ENCODE measurements around the gene RPL7L1.

The RPL7L1 gene

GRCh38 chr6:42879372-42880239, at the start of gene RPL7L1:
RPL7L1 (plus strand) TSS chr6:42879616; CDS start chr6:42879911, 295 bp downstream.
- Histone ChIP-seq H3K27ac (ENCODE audit: low read length) (peak within 1 kb of the TSS; percentile 85), H3K36me3 (ENCODE audit: control insufficient read depth, low read depth, low read length) (peaks cover 19% of the 10 kb centered on the region), H3K4me1 (ENCODE audit: control insufficient read depth, low read depth, low read length) (no peaks in the 10 kb centered on the region), H3K9me3 (ENCODE audit: control insufficient read depth, low read depth, low read length) (no peaks in the 10 kb centered on the region), H3K4me3 (ENCODE audit: low read length) (peak within 1 kb of the TSS; percentile 95), H3K9ac (ENCODE audit: low read length) (peak within 1 kb of the TSS; percentile 94), H3K27me3 (ENCODE audit: control insufficient read depth, insufficient read depth, low read length) (no peaks in the 10 kb centered on the region)

GRCh38 chr6:42831237-42831636, 48.2 kb upstream of the RPL7L1 start:
- Histone ChIP-seq H3K9ac (ENCODE audit: low read length) (no peak overlapping the region), H3K4me3 (ENCODE audit: low read length) (no peak overlapping the region), H3K4me1 (ENCODE audit: control insufficient read depth, low read depth, low read length) (no peaks in the 10 kb centered on the region), H3K36me3 (ENCODE audit: control insufficient read depth, low read depth, low read length) (peaks cover 22% of the 10 kb centered on the region), H3K27me3 (ENCODE audit: control insufficient read depth, insufficient read depth, low read length) (no peaks in the 10 kb centered on the region), H3K9me3 (ENCODE audit: control insufficient read depth, low read depth, low read length) (no peaks in the 10 kb centered on the region), H3K27ac (ENCODE audit: low read length) (no peak overlapping the region)

- Histone ChIP-seq H3K4me3 (ENCODE audit: low read length) (no peak overlapping the region), H3K36me3 (ENCODE audit: control insufficient read depth, low read depth, low read length) (peaks cover 10% of the 10 kb centered on the region), H3K27me3 (ENCODE audit: control insufficient read depth, insufficient read depth, low read length) (no peaks in the 10 kb centered on the region), H3K9me3 (ENCODE audit: control insufficient read depth, low read depth, low read length) (no peaks in the 10 kb centered on the region), H3K27ac (ENCODE audit: low read length) (no peak overlapping the region), H3K9ac (ENCODE audit: low read length) (no peak overlapping the region), H3K4me1 (ENCODE audit: control insufficient read depth, low read depth, low read length) (no peaks in the 10 kb centered on the region)
These were observed 45.4 kb upstream of the RPL7L1 start for GRCh38 chr6:42834056-42834455.

- H3K36me3 ChIP-seq (ENCODE audit: control insufficient read depth, low read depth, low read length), result no peaks in the 10 kb centered on the region
- no peak overlapping the region for H3K4me3 ChIP-seq (ENCODE audit: low read length)
- H3K9ac ChIP-seq (ENCODE audit: low read length), result no peak overlapping the region
- no peaks in the 10 kb centered on the region for H3K4me1 ChIP-seq (ENCODE audit: control insufficient read depth, low read depth, low read length)
- H3K9me3 ChIP-seq (ENCODE audit: control insufficient read depth, low read depth, low read length), result no peaks in the 10 kb centered on the region
- H3K27me3 ChIP-seq (ENCODE audit: control insufficient read depth, insufficient read depth, low read length), result no peaks in the 10 kb centered on the region
- H3K27ac ChIP-seq (ENCODE audit: low read length), result no peak overlapping the region
These were observed 37.4 kb upstream of the RPL7L1 start for GRCh38 chr6:42841844-42842584.

GRCh38 chr6:42845327-42845694, 34.1 kb upstream of the RPL7L1 start:
- Histone ChIP-seq H3K4me1 (ENCODE audit: control insufficient read depth, low read depth, low read length) (no peaks in the 10 kb centered on the region), H3K27ac (ENCODE audit: low read length) (no peak overlapping the region), H3K9ac (ENCODE audit: low read length) (no peak overlapping the region), H3K9me3 (ENCODE audit: control insufficient read depth, low read depth, low read length) (no peaks in the 10 kb centered on the region), H3K36me3 (ENCODE audit: control insufficient read depth, low read depth, low read length) (no peaks in the 10 kb centered on the region), H3K4me3 (ENCODE audit: low read length) (no peak overlapping the region), H3K27me3 (ENCODE audit: control insufficient read depth, insufficient read depth, low read length) (no peaks in the 10 kb centered on the region)

GRCh38 chr6:42846505-42846904, 32.9 kb upstream of the RPL7L1 start:
- no peaks in the 10 kb centered on the region for H3K9me3 ChIP-seq (ENCODE audit: control insufficient read depth, low read depth, low read length)
- no peak overlapping the region for H3K4me3 ChIP-seq (ENCODE audit: low read length)
- H3K36me3 ChIP-seq (ENCODE audit: control insufficient read depth, low read depth, low read length), result no peaks in the 10 kb centered on the region
- no peaks in the 10 kb centered on the region for H3K4me1 ChIP-seq (ENCODE audit: control insufficient read depth, low read depth, low read length)
- no peaks in the 10 kb centered on the region for H3K27me3 ChIP-seq (ENCODE audit: control insufficient read depth, insufficient read depth, low read length)
- H3K9ac ChIP-seq (ENCODE audit: low read length), result no peak overlapping the region
- no peak overlapping the region for H3K27ac ChIP-seq (ENCODE audit: low read length)

GRCh38 chr6:42848700-42849099, 30.7 kb upstream of the RPL7L1 start:
- H3K4me1 ChIP-seq (ENCODE audit: control insufficient read depth, low read depth, low read length), result no peaks in the 10 kb centered on the region
- peaks cover 3% of the 10 kb centered on the region for H3K36me3 ChIP-seq (ENCODE audit: control insufficient read depth, low read depth, low read length)
- no peak overlapping the region for H3K9ac ChIP-seq (ENCODE audit: low read length)
- H3K4me3 ChIP-seq (ENCODE audit: low read length), result no peak overlapping the region
- H3K9me3 ChIP-seq (ENCODE audit: control insufficient read depth, low read depth, low read length), result no peaks in the 10 kb centered on the region
- H3K27ac ChIP-seq (ENCODE audit: low read length), result no peak overlapping the region
- H3K27me3 ChIP-seq (ENCODE audit: control insufficient read depth, insufficient read depth, low read length), result no peaks in the 10 kb centered on the region

- H3K4me1 ChIP-seq (ENCODE audit: control insufficient read depth, low read depth, low read length), result no peaks in the 10 kb centered on the region
- H3K36me3 ChIP-seq (ENCODE audit: control insufficient read depth, low read depth, low read length), result peaks cover 15% of the 10 kb centered on the region
- no peak overlapping the region for H3K9ac ChIP-seq (ENCODE audit: low read length)
- no peaks in the 10 kb centered on the region for H3K9me3 ChIP-seq (ENCODE audit: control insufficient read depth, low read depth, low read length)
- H3K4me3 ChIP-seq (ENCODE audit: low read length), result no peak overlapping the region
- no peak overlapping the region for H3K27ac ChIP-seq (ENCODE audit: low read length)
- H3K27me3 ChIP-seq (ENCODE audit: control insufficient read depth, insufficient read depth, low read length), result no peaks in the 10 kb centered on the region
These were observed 27.8 kb upstream of the RPL7L1 start for GRCh38 chr6:42851599-42851998.

GRCh38 chr6:42860036-42860435, 19.4 kb upstream of the RPL7L1 start:
- Histone ChIP-seq H3K27me3 (ENCODE audit: control insufficient read depth, insufficient read depth, low read length) (no peaks in the 10 kb centered on the region), H3K9me3 (ENCODE audit: control insufficient read depth, low read depth, low read length) (no peaks in the 10 kb centered on the region), H3K9ac (ENCODE audit: low read length) (no peak overlapping the region), H3K36me3 (ENCODE audit: control insufficient read depth, low read depth, low read length) (peaks cover 46% of the 10 kb centered on the region), H3K4me1 (ENCODE audit: control insufficient read depth, low read depth, low read length) (no peaks in the 10 kb centered on the region), H3K4me3 (ENCODE audit: low read length) (no peak overlapping the region), H3K27ac (ENCODE audit: low read length) (no peak overlapping the region)

GRCh38 chr6:42860481-42860880, 18.9 kb upstream of the RPL7L1 start:
- Histone ChIP-seq H3K27ac (ENCODE audit: low read length) (no peak overlapping the region), H3K27me3 (ENCODE audit: control insufficient read depth, insufficient read depth, low read length) (no peaks in the 10 kb centered on the region), H3K36me3 (ENCODE audit: control insufficient read depth, low read depth, low read length) (peaks cover 45% of the 10 kb centered on the region), H3K4me1 (ENCODE audit: control insufficient read depth, low read depth, low read length) (no peaks in the 10 kb centered on the region), H3K4me3 (ENCODE audit: low read length) (no peak overlapping the region), H3K9ac (ENCODE audit: low read length) (no peak overlapping the region), H3K9me3 (ENCODE audit: control insufficient read depth, low read depth, low read length) (no peaks in the 10 kb centered on the region)

- Histone ChIP-seq H3K4me1 (ENCODE audit: control insufficient read depth, low read depth, low read length) (no peaks in the 10 kb centered on the region), H3K27ac (ENCODE audit: low read length) (no peak overlapping the region), H3K27me3 (ENCODE audit: control insufficient read depth, insufficient read depth, low read length) (no peaks in the 10 kb centered on the region), H3K9me3 (ENCODE audit: control insufficient read depth, low read depth, low read length) (no peaks in the 10 kb centered on the region), H3K4me3 (ENCODE audit: low read length) (no peak overlapping the region), H3K9ac (ENCODE audit: low read length) (no peak overlapping the region), H3K36me3 (ENCODE audit: control insufficient read depth, low read depth, low read length) (peaks cover 32% of the 10 kb centered on the region)
These were observed 14.8 kb upstream of the RPL7L1 start for GRCh38 chr6:42864602-42865001.

Measured in iPS-18a (cell line).